A673 (cell line): ENCODE data around the gene MXD3.

Source experiments
- CTCF ChIP-seq: fragments of 300-800, 200-600 bp; sonication (generic); conservative IDR thresholded peaks from 2 replicates; pipeline ENCODE4 v1.5.1; 2017; ENCODE audit warnings: low read depth, mild to moderate bottlenecking, antibody characterized with exemption, low read length, moderate library complexity, mixed read lengths
- EZH2 ChIP-seq: fragments of 200-600 bp; sonication (generic); IDR thresholded peaks from 2 replicates; pipeline ENCODE4 v1.6.1; 2017; ENCODE audit warnings: borderline replicate concordance, low read depth, mild to moderate bottlenecking, mixed read lengths, antibody characterized with exemption, low read length; ENCODE audit not compliant: poor library complexity, severe bottlenecking

- TF ChIP-seq CTCF (no peak), EZH2 (no peak)
Measured at GRCh38 chr5:177353093-177353492, 41.4 kb upstream of the MXD3 start.
